Measurements from ENCODE around the gene RFXAP.
"Not testable (repeated sequence)": the region's sequence is repeated elsewhere in the genome, so short reads cannot be mapped to it uniquely, and the experiment has no call there.

Gene RFXAP

DNA sequence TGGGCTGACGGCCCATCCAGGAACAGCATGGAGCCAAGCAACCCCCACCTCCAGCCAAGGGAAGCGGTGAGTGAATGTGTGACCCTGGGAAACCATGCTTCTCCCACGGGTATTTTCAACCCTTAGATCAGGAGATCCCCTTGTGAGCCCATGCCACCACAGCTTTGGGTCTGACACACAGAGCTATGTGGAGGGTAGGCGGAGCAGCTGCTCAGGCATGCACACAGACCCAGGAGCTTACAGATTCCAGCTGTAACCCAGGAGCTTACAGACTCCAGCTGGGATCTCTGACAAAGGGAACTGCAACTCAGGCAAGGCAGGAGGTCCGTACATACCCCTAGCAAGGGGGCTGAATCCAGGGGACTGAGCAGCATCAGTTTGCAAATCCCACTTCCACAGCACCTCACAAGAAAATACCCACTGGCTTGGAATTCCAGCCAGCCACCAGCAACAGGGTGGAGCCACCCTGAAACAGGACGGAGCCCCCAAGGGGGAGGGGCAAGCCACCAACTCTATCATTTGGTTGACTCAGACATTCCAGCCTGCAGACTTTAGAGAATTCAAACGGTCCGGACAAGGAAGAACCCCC lies 40.8 kb upstream of the RFXAP start:
- H3K4me3 ChIP-seq (replicated peaks in 1 of 2; ENCODE audit: low read depth in 2 of 2, low read length in 2 of 2): no peak overlapping the region
- DNase-seq (ENCODE audit: low read depth in 2 of 2): peak; percentile 32 to 38
- TF ChIP-seq, protein P1, sequence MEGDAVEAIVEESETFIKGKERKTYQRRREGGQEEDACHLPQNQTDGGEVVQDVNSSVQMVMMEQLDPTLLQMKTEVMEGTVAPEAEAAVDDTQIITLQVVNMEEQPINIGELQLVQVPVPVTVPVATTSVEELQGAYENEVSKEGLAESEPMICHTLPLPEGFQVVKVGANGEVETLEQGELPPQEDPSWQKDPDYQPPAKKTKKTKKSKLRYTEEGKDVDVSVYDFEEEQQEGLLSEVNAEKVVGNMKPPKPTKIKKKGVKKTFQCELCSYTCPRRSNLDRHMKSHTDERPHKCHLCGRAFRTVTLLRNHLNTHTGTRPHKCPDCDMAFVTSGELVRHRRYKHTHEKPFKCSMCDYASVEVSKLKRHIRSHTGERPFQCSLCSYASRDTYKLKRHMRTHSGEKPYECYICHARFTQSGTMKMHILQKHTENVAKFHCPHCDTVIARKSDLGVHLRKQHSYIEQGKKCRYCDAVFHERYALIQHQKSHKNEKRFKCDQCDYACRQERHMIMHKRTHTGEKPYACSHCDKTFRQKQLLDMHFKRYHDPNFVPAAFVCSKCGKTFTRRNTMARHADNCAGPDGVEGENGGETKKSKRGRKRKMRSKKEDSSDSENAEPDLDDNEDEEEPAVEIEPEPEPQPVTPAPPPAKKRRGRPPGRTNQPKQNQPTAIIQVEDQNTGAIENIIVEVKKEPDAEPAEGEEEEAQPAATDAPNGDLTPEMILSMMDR (IDR thresholded peaks at IDR 0.05; ENCODE audit: low read depth, low read length): no peak

DNA sequence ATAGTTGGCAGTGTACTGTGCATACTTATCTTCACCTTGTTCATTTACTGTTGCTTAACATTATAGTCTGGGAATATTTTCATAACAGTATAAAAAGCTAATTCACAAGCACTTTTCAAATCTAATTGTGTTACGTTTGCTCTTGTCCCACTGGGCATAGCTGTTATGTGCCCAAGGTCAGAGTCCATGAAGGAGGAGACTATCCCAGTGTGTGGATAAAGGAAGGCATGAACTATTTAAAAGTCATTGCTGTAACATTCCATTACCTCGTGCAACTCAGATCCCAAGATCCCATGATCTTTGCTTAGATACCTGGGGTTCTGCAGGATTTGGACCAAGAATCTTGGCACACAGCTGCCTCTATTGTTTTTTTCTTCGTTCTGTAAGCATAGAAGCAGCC lies 35.1 kb upstream of the RFXAP start:
- TF ChIP-seq, protein P1 (IDR thresholded peaks at IDR 0.05; ENCODE audit: low read depth, low read length): no peak
- DNase-seq (ENCODE audit: low read depth in 2 of 2): no peak

DNA sequence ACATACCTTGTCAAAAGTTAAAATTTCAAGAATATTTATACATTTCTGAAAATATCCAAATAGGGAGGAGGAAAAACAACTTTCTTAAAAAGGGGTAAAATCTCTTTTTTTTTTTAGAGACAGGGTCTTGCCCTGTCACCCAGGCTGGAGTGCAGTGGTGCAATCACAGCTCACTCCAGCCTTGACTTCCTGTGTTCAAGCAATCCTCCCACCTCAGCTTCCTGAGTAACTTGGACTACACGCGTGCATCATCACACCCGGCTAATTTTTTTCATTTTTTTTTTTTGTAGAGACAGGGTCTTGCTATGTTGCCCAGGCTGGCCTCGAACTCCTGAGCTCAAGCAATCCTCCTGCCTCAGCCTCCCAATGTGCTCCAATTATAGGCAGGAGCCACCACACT lies 32.8 kb upstream of the RFXAP start:
- DNase-seq (ENCODE audit: low read depth in 2 of 2); H3K4me3 ChIP-seq (replicated peaks in 1 of 2; ENCODE audit: low read depth in 2 of 2, low read length in 2 of 2): not testable (repeated sequence)

More for the DNA sequence above, 35.1 kb upstream of the RFXAP start:
- no peak overlapping the region for H3K4me3 ChIP-seq (replicated peaks in 1 of 2; ENCODE audit: low read depth in 2 of 2, low read length in 2 of 2)

DNA sequence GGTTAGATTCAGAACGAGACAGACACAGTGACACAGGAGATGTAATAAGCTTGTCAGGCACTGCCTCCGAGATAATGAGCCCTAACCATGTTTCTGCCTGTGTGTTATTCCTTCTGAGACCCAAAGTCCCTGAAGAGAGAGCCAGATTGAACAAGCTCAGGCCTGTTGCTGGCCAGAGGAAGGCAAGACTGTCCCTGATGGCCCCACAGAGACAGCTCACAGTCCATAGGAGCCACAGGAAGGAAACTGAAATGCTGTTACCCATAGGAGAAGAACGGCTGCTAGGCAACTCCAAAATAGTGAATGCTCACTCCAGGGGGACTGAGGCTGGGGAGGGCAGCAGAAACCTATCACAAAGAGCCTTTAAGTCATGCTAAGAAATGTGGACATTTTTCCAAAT lies 31.8 kb upstream of the RFXAP start:
- TF ChIP-seq, protein P1 (IDR thresholded peaks at IDR 0.05; ENCODE audit: low read depth, low read length): no peak
- H3K4me3 ChIP-seq (replicated peaks in 1 of 2; ENCODE audit: low read depth in 2 of 2, low read length in 2 of 2): no peak overlapping the region
- DNase-seq (ENCODE audit: low read depth in 2 of 2): no peak

DNA sequence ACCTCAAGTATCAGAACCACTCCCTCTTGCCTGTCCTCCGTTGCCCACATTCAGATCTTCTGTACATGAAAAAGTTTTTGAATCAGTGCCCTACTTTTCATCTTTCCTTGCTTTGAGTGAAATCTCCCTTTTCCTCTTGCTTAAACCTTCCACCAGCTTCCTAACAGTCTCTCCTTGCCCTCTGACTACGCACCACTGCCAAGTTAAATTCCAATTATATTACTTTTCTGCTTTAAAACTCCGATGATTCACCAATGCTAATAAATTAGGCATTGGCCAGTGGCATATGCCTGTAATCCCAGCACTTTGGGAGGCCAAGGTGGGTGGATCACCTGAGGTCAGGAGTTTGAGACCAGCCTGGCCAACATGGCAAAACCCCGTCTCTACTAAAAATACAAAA lies 30.7 kb upstream of the RFXAP start:
- DNase-seq (ENCODE audit: low read depth in 2 of 2): peak in 1 of 2 donors; percentile 11
- H3K4me3 ChIP-seq (replicated peaks in 1 of 2; ENCODE audit: low read depth in 2 of 2, low read length in 2 of 2): no peak overlapping the region
- TF ChIP-seq, protein P1 (IDR thresholded peaks at IDR 0.05; ENCODE audit: low read depth, low read length): no peak

DNA sequence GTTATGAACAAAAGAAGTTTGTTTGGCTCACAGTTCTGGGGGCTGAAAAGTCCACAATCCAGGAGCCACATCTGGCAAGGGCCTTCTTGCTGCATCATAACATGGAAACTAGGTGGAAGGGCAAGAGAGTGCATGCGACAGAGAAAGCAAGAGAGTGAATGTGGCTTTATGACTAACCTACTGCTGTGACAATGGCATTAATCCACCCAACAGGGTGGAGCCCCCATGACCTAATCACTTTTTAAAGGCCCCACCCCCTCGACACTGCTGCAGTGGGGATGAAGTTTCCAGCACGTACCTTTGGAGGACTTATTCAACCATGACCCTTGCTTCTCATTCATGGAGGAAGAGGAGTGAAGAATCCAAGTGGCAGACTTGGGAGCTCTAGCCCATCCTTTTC lies 30.0 kb upstream of the RFXAP start:
- no peak for DNase-seq (ENCODE audit: low read depth in 2 of 2)
- TF ChIP-seq, protein P1 (IDR thresholded peaks at IDR 0.05; ENCODE audit: low read depth, low read length): no peak
- no peak overlapping the region for H3K4me3 ChIP-seq (replicated peaks in 1 of 2; ENCODE audit: low read depth in 2 of 2, low read length in 2 of 2)

DNA sequence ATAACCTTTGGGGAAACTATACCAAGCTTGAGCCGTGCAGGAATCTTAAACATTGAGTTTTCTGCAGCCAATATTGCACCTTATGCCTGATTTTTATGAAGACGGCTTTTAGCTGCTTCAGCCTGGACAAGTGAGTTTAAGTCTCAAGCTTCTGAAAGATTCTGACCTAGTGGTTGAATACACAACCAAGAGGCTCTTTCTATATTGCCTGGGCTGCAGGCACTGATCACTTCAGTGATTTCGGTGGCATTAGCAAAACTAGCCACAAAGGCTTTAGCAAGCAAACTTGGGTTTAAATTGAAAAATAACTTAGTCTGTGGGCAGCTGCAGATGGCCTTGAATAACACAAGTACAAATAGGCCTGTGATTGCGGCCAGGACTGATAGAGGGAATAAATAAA lies 29.3 kb upstream of the RFXAP start:
- DNase-seq (ENCODE audit: low read depth in 2 of 2): no peak
- no peak overlapping the region for H3K4me3 ChIP-seq (replicated peaks in 1 of 2; ENCODE audit: low read depth in 2 of 2, low read length in 2 of 2)
- TF ChIP-seq, protein P1 (IDR thresholded peaks at IDR 0.05; ENCODE audit: low read depth, low read length): no peak
